HUES48 (cell line): ENCODE data around the gene DNAJC30.

Experiments
- H3K27ac ChIP-seq: one replicate; pipeline ENCODE4 v1.7.0; 2013; ENCODE audit warnings: low read depth, low read length, inconsistent platforms
- H3K27me3 ChIP-seq: 2 replicates; pipeline ENCODE4 v1.6.1; 2013; ENCODE audit warnings: mild to moderate bottlenecking, low read length; ENCODE audit not compliant: control insufficient read depth, insufficient read depth
- H3K36me3 ChIP-seq: 2 replicates; pipeline ENCODE4 v1.6.1; 2013; ENCODE audit warnings: low read length; ENCODE audit not compliant: control insufficient read depth, insufficient read depth
- H3K4me1 ChIP-seq: 2 replicates; pipeline ENCODE4 v1.6.1; 2013; ENCODE audit warnings: mild to moderate bottlenecking, low read length; ENCODE audit not compliant: control insufficient read depth, insufficient read depth
- H3K4me3 ChIP-seq: 2 replicates; pipeline ENCODE4 v1.5.1; 2013; ENCODE audit warnings: mild to moderate bottlenecking, low read depth, low read length
- H3K9ac ChIP-seq: 2 replicates; pipeline ENCODE4 v1.6.1; 2013; ENCODE audit warnings: mild to moderate bottlenecking, low read depth, low read length, moderate library complexity
- H3K9me3 ChIP-seq: 2 replicates; pipeline ENCODE4 v1.6.1; 2013; ENCODE audit warnings: low read length; ENCODE audit not compliant: control insufficient read depth, insufficient read depth

Gene DNAJC30

DNA sequence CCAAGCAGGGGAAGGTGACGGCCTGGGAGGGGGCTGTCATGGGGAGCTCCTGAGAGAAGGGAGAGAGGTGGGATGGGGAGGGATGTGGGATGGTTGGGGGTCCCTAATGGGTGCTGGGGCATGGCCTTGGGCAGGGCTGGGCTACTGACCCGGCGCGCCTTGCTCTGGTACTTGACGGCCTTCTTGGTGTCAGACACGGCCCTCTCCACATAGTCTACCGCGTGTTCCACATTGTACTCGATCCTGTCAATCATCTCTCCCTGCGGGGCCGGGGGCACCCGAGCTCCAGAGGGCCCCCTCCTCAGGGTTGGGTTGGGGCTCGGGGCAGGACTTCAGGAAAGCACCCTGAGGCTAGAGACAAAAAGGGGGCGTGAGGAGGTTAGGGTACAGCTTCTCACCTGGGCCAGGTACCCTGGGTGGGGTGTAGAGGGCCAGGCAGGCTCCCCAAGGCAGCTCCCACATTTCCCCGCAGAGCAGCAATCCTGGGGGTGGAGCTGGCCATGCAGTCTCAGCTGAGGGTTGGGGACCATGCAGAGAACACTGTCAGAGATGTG is 17.4 kb upstream of the DNAJC30 start:
- Histone ChIP-seq H3K9ac (no peak overlapping the region), H3K36me3 (peaks cover 48% of the 10 kb centered on the region), H3K4me1 (peaks cover 15% of the 10 kb centered on the region; the same call in 1 of the 2 replicates), H3K27me3 (no peaks in the 10 kb centered on the region), H3K27ac (no peak overlapping the region), H3K4me3 (no peak overlapping the region), H3K9me3 (no peaks in the 10 kb centered on the region)

DNA sequence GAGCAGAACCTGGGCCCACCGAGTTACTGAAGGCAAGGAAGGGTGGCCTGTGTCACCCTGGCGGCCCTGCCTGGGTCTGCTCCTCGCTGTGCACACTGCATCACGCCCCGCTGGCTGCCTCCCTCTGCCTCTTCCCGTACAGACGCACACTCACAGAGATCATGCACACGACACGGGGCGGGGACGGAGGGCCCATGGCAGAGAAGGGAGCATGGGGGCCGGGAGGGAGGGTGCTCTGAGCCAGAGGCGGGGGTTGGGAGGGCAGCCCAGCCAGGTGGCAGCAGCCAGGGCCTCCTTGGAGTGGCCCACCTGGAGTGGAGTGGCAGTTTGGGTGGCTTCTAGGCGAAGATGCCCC is 16.8 kb upstream of the DNAJC30 start:
- no peak overlapping the region for H3K27ac ChIP-seq
- no peak overlapping the region for H3K9ac ChIP-seq
- no peak overlapping the region for H3K4me3 ChIP-seq
- peaks cover 52% of the 10 kb centered on the region for H3K36me3 ChIP-seq
- H3K4me1 ChIP-seq: peaks cover 15% of the 10 kb centered on the region; the same call in 1 of the 2 replicates
- H3K9me3 ChIP-seq: no peaks in the 10 kb centered on the region
- H3K27me3 ChIP-seq: no peaks in the 10 kb centered on the region

DNA sequence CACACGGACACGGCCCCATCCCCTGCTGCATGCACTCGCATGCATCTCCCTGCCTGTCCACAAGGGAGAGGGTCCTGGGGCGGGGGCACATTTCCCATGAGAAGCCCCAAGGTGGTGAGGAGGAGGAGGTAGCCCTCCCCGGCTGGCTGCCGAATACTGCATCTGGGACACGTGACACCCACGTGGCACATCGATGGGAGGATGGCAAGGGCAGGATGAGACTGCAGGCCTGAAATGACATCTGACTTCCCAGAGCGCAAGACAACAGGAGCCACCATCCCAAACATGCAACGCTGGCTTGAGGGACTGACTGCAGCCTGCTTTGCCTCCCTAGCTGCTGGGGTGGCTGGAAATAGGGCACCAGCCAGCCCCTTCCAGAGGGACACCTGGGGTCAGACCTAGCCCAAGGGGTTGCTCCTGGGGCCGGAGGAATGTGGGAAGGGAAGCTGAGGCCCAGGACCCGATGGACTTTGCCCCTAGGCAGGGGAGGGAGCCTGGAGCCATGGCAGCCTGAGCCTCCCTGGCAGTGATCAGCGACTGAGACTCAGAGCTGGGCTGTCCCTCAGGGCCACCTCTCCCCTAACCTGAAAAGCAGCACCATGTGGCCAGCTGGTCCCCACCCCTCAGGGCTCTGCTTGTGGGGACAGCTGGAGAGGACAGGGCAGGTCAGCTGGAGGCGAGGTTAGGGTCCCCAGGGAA is 16.3 kb upstream of the DNAJC30 start:
- Histone ChIP-seq H3K36me3 (peaks cover 57% of the 10 kb centered on the region), H3K27me3 (no peaks in the 10 kb centered on the region), H3K4me1 (peaks cover 12% of the 10 kb centered on the region; the same call in 1 of the 2 replicates), H3K27ac (no peak overlapping the region), H3K9me3 (no peaks in the 10 kb centered on the region), H3K9ac (no peak overlapping the region), H3K4me3 (no peak overlapping the region)

DNA sequence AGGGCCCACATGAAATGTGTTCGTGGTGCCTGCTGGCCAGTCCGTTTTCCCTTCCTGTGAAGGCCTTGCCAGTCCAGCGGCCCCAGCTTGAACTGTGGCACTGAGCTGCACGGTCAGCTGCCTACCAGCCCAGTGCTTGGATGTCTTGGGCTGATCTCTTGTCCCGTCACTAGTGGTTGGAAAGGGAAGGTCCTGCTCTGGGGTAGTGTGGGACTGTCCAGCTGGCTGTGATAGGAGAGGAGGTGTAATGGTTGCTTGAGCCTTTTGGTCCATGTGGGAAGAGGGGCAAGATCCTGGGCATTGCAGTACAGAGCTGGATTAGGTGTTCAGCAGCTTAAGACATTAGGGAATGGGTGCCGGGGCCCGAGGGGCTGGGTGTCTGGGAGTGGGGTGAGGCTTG is 15.2 kb upstream of the DNAJC30 start:
- Histone ChIP-seq H3K4me3 (no peak overlapping the region), H3K27ac (no peak overlapping the region), H3K36me3 (peaks cover 68% of the 10 kb centered on the region), H3K9ac (no peak overlapping the region), H3K9me3 (no peaks in the 10 kb centered on the region), H3K27me3 (no peaks in the 10 kb centered on the region), H3K4me1 (peaks cover 5% of the 10 kb centered on the region; the same call in 1 of the 2 replicates)

DNA sequence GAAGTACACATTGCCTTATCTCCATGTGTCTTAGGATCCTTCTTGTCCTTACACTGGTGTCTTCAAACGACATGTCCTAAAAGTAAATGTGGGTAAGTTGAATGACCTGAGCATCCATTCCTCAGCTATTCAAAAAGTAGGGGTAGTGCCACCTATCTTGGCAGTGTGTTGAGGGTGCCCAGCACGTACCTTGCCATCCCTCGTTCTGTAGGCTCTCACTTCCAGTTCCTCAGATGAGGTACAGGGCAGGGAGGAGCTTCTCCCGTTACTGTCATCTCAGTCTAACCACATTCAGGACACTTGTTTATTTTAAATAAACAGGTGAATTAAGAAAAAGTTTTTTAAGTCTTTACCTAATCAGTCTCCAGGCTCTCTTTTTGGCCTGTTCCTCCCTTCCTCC is 13.1 kb upstream of the DNAJC30 start:
- Histone ChIP-seq H3K36me3 (peaks cover 83% of the 10 kb centered on the region), H3K4me3 (no peak overlapping the region)

DNA sequence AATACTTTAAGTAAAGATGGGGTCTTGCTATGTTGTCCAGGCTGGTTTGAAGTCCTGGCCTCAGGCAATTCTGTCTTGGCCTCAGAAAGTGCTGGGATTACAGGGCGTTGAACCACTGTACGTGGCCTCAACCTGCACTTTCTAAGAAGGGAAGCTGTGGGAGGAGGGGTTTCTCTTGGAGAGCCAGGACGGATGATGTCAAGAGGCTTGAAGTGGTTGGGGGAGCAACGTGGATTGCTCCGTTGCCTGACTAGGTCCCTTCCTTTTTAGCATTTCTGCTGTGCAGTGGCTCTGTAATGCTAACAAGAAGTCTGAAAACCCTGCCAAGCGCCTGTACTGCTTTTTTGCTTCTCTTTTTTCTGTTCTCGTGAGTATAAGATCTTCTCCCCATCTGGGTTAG is 7.4 kb upstream of the DNAJC30 start:
- Histone ChIP-seq H3K27me3 (no peaks in the 10 kb centered on the region), H3K4me3 (no peak overlapping the region), H3K4me1 (no peaks in the 10 kb centered on the region), H3K9me3 (no peaks in the 10 kb centered on the region), H3K9ac (no peak overlapping the region), H3K27ac (no peak overlapping the region), H3K36me3 (peaks cover 92% of the 10 kb centered on the region)

More for the DNA sequence above, 13.1 kb upstream of the DNAJC30 start:
- no peak overlapping the region for H3K9ac ChIP-seq
- no peaks in the 10 kb centered on the region for H3K4me1 ChIP-seq
- no peaks in the 10 kb centered on the region for H3K9me3 ChIP-seq
- H3K27me3 ChIP-seq: no peaks in the 10 kb centered on the region
- H3K27ac ChIP-seq: no peak overlapping the region

DNA sequence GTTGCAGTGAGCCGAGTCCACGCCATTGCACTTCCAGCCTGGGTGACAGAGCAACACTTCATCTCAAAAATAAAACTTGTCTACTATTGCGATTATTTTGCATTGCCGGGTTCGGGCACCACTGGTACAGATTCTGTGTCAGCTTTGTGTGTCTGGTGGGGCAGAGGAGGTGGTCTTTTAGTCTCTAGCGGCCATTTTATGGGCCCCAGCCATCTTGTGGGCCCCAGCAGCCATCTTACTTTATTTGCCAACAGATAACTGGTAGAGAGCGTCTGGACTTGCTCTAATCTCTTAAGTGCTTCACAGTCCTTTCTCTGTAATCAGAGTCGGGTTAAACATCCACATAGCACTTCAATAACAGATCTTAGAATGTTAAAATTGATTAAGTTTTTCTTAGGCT is 5.0 kb upstream of the DNAJC30 start:
- peaks cover 70% of the 10 kb centered on the region for H3K36me3 ChIP-seq
- H3K27ac ChIP-seq: no peak overlapping the region
- no peaks in the 10 kb centered on the region for H3K27me3 ChIP-seq
- no peak overlapping the region for H3K9ac ChIP-seq
- no peaks in the 10 kb centered on the region for H3K9me3 ChIP-seq
- H3K4me3 ChIP-seq: no peak overlapping the region
- H3K4me1 ChIP-seq: no peaks in the 10 kb centered on the region

DNA sequence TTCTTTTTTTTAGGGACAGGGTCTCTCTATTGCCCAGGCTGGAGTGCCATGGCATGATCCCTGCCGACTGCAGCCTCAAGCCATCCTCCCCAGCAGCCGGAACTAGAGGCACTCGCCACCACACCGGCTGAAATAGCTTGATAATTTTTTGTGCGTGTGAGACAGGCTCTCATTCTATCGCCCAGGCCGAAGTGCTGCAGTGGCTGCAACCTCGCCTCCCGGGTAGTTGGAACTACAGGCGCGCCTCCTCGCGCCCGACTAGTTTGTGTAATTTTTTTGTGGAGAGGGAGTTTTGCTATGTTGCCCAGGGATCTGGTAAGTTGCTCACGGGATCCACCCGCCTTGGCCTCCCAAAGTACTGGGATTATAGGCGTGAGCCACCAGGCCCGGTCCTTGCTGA is 2.1 kb upstream of the DNAJC30 start:
- peaks cover 40% of the 10 kb centered on the region for H3K36me3 ChIP-seq
- H3K9me3 ChIP-seq: no peaks in the 10 kb centered on the region
- H3K9ac ChIP-seq: no peak overlapping the region
- no peaks in the 10 kb centered on the region for H3K27me3 ChIP-seq
- H3K4me1 ChIP-seq: peaks cover 6% of the 10 kb centered on the region; the same call in 1 of the 2 replicates
- no peak overlapping the region for H3K27ac ChIP-seq
- H3K4me3 ChIP-seq: no peak overlapping the region

DNA sequence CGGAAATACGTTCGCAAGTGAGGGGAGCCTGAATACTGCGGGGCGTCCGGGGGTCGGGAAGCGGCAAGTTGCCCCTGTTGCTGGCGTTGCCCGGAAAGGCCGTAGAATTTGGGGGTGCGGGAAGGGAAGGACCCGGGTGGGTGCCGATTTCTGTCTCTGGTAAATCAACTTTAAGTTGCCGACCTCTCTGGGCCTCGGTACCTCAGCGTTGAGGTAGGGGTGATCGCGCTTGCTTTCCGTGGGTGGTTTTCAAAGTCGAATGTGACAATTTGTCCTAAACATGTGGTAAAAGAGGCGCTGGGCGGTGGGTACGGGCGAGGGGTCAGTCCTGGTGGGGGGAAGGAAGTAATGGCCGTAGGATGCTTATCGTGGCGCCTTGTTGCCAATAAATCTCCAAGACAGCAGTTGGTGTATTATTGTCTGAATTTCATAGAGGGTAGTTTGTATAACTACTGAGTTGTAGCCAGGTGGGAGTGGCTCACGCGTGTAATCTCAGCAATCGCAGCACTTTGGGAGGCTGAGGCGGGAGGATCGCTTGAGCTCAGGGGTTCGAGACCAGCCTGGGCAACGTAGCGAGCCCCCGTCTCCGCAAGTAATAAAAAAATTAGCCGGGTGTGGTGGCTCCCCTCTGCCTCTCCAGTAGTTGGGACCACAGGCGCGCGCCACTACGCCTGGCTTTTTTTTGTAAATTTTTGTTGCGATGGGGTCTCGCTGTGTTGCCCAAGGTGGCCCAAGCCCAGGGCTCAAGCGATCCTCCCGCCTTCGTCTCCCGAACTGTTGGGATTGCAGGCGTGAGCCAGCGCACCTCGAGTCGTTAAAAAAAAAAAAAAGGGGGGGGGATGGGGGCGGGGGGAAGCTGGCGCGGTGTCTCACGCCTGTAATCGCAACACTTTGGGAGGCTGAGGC is 788 bp upstream of the DNAJC30 start:
- Histone ChIP-seq H3K27ac (peak overlapping the region; percentile 75), H3K4me1 (peaks cover 6% of the 10 kb centered on the region; the same call in 1 of the 2 replicates), H3K36me3 (peaks cover 33% of the 10 kb centered on the region), H3K4me3 (peak overlapping the region; percentile 80), H3K9me3 (no peaks in the 10 kb centered on the region), H3K27me3 (no peaks in the 10 kb centered on the region), H3K9ac (peak overlapping the region; percentile 93)

DNA sequence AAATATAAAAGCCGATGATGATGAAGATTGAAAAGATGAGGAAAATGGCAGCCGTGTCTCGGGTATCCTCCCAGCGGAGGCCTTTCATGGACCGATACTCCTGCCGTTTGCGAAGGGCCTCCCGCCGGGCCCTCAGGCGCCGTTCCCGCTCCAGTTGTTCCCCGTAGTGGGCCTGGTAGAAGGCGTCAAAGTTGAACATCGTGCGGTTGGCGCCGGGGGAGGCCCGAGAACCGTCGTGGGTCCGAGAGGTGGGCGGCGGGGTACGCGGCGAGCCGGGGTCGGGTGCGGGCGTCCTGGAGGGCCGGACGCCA is 553 bp downstream of the DNAJC30 start:
- no peaks in the 10 kb centered on the region for H3K27me3 ChIP-seq
- no peaks in the 10 kb centered on the region for H3K9me3 ChIP-seq
- peak overlapping the region; percentile 84 for H3K27ac ChIP-seq
- peak overlapping the region; percentile 76 for H3K9ac ChIP-seq
- H3K4me3 ChIP-seq: peak overlapping the region; percentile 80
- peaks cover 32% of the 10 kb centered on the region for H3K36me3 ChIP-seq
- H3K4me1 ChIP-seq: peaks cover 6% of the 10 kb centered on the region; the same call in 1 of the 2 replicates

DNA sequence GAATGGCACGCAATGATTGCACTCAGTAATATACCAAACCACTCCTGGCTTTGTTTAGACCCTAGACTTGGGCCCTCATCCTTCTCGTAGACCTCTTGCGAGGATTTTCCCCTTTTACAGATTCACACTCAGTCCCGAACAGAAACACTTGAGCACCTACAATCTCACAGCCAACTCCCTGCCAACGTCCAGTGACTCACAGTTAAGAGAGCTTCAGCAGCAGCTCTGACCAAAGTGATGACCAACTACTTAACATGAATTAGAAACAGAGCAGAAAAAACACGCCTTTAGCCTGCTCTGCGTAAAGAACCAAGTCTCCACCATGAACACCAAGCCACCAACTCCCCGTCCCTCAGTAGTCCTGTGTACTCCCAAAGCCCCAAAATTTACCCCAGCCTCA is 2.2 kb downstream of the DNAJC30 start:
- no peak overlapping the region for H3K4me3 ChIP-seq
- peaks cover 16% of the 10 kb centered on the region for H3K36me3 ChIP-seq
- H3K4me1 ChIP-seq: peaks cover 6% of the 10 kb centered on the region; the same call in 1 of the 2 replicates
- no peak overlapping the region for H3K9ac ChIP-seq
- no peaks in the 10 kb centered on the region for H3K27me3 ChIP-seq
- H3K9me3 ChIP-seq: no peaks in the 10 kb centered on the region
- H3K27ac ChIP-seq: no peak overlapping the region
